Caki2 (cell line): ENCODE measurements around the gene LCE2D. TPM values are rescaled to one million over a fixed set of nuclear protein-coding genes. Genes with fewer than 3 reads are reported as not detected.
"Not testable (repeated sequence)": the region's sequence is repeated elsewhere in the genome, so short reads cannot be mapped to it uniquely, and the experiment has no call there.

Experiments used
- DNase-seq: peaks from one replicate; pipeline ENCODE4 v3.0.0-alpha.2; 2015; ENCODE audit warnings: low read depth
- in situ Hi-C: cut with HindIII; loops from 2 replicates; pipeline ENCODE4 v1.10.0; 2016; ENCODE audit warnings: low sequenced_read_pairs, low pct_unique_long_range_greater_than_20kb, mixed read lengths
- total RNA-seq: library from RNA; depleted of rRNA; stranded (reverse); fragments of >200 nt; shearing (Covaris generic); gene quantifications from 2 replicates; pipeline ENCODE4 v1.2.3, GENCODE V29; 2014; ENCODE audit warnings: low replicate concordance; rRNA removed

Gene LCE2D
- total RNA-seq, 1 experiment from 2014 or later: not detected

GRCh38 chr1:152681616-152682015 is 18.4 kb downstream of the LCE2D start:
- in situ Hi-C loops: no loop called here

GRCh38 chr1:152683846-152684245 is 20.7 kb downstream of the LCE2D start:
- in situ Hi-C loops: no loop called here
- DNase-seq: no peak

More at GRCh38 chr1:152681616-152682015, 18.4 kb downstream of the LCE2D start:
- DNase-seq: no peak

GRCh38 chr1:152685823-152686222 is 22.6 kb downstream of the LCE2D start, which contains the start of gene LCE2B:
Gene LCE2B, plus strand, starts transcription at chr1:152686123. Its CDS starts 721 bp downstream, at chr1:152686844.
- in situ Hi-C loops, DNase-seq: not testable (repeated sequence)

GRCh38 chr1:152697701-152698600 is 34.8 kb downstream of the LCE2D start, which contains the start of gene LCE2A:
Gene LCE2A, plus strand, starts transcription at chr1:152698345. Its CDS starts 557 bp downstream, at chr1:152698902.
- no peak for DNase-seq

GRCh38 chr1:152699746-152700145 is 36.6 kb downstream of the LCE2D start:
- DNase-seq: no peak
- in situ Hi-C loops: no loop called here

More at GRCh38 chr1:152697701-152698600, 34.8 kb downstream of the LCE2D start, which contains the start of gene LCE2A:
- in situ Hi-C loops: no loop called here

- in situ Hi-C loops: no loop called here
- no peak for DNase-seq
Measured at GRCh38 chr1:152707860-152708259, 44.7 kb downstream of the LCE2D start, which contains the start of gene LCE4A. Gene LCE4A, plus strand, starts transcription at chr1:152708160. Its CDS starts 916 bp downstream, at chr1:152709076.

Other genes starting within 250 kb of the LCE2D start
- not detected in 2 replicates for gene CRNN, start 249.1 kb upstream of the LCE2D start, total RNA-seq
- gene LCE5A, start 152.6 kb upstream of the LCE2D start, total RNA-seq: not detected in 2 replicates
- not detected in 2 replicates for gene CRCT1, start 148.9 kb upstream of the LCE2D start, total RNA-seq
- not detected in 2 replicates for gene LCE3E, start 96.6 kb upstream of the LCE2D start, total RNA-seq
- not detected in 2 replicates for gene LCE3D, start 82.9 kb upstream of the LCE2D start, total RNA-seq
- gene LCE3C, start 63.1 kb upstream of the LCE2D start, total RNA-seq: not detected in 2 replicates
- not detected in 2 replicates for gene LCE3B, start 49.6 kb upstream of the LCE2D start, total RNA-seq
- gene LCE3A, start 40.3 kb upstream of the LCE2D start, total RNA-seq: not detected in 2 replicates
- not detected in 2 replicates for gene LCE2C, start 11.9 kb downstream of the LCE2D start, total RNA-seq
- gene LCE2B, start 22.7 kb downstream of the LCE2D start, total RNA-seq: not detected in 2 replicates
- not detected in 2 replicates for gene LCE2A, start 35.0 kb downstream of the LCE2D start, total RNA-seq
- gene LCE4A, start 44.8 kb downstream of the LCE2D start, total RNA-seq: not detected in 2 replicates
- not detected in 2 replicates for gene KPRP, start 94.6 kb downstream of the LCE2D start, total RNA-seq
- gene LCE1F, start 111.8 kb downstream of the LCE2D start, total RNA-seq: not detected in 2 replicates
- not detected in 2 replicates for gene LCE1E, start 122.9 kb downstream of the LCE2D start, total RNA-seq
- not detected in 2 replicates for gene LCE1D, start 133.3 kb downstream of the LCE2D start, total RNA-seq
- not detected in 2 replicates for gene LCE1C, start 143.3 kb downstream of the LCE2D start, total RNA-seq
- gene LCE1B, start 148.6 kb downstream of the LCE2D start, total RNA-seq: not detected in 2 replicates
- gene LCE1A, start 164.1 kb downstream of the LCE2D start, total RNA-seq: not detected in 2 replicates
- not detected in 2 replicates for gene LCE6A, start 179.5 kb downstream of the LCE2D start, total RNA-seq
- gene LCE7A, start 196.6 kb downstream of the LCE2D start, total RNA-seq: not detected in 2 replicates
- gene SMCP, start 214.9 kb downstream of the LCE2D start, total RNA-seq: not detected in 2 replicates
- not detected in 2 replicates for gene IVL, start 245.2 kb downstream of the LCE2D start, total RNA-seq